A204.1 (cell line): Measurements from ENCODE around the gene ORM1.
"Not testable (repeated sequence)": the region's sequence is repeated elsewhere in the genome, so short reads cannot be mapped to it uniquely, and the experiment has no call there.

Experiments
- FAIRE-seq: peaks from 2 replicates; lab custom pipeline; 2012; peaks lifted over from hg19 to GRCh38; lab: Jason Lieb, UNC

Gene ORM1

GRCh38 chr9:114325684-114326254 is 2.9 kb downstream of the ORM1 start:
- not testable (repeated sequence) for FAIRE-seq

- no peak for FAIRE-seq
Measured at GRCh38 chr9:114327749-114328148, 4.9 kb downstream of the ORM1 start.

GRCh38 chr9:114328357-114328820 is 5.5 kb downstream of the ORM1 start:
- FAIRE-seq, result not testable (repeated sequence)

GRCh38 chr9:114328937-114329624 is 6.2 kb downstream of the ORM1 start:
- FAIRE-seq, result not testable (repeated sequence)

- not testable (repeated sequence) for FAIRE-seq
Measured at GRCh38 chr9:114329625-114330022, 6.7 kb downstream of the ORM1 start, which contains the start of gene ORM2. Gene ORM2 (plus strand): TSS chr9:114329869. CDS start chr9:114329905, 36 bp downstream.

- FAIRE-seq, result no peak
Measured at GRCh38 chr9:114330636-114331035, 7.7 kb downstream of the ORM1 start.

GRCh38 chr9:114331229-114332195 is 8.6 kb downstream of the ORM1 start:
- not testable (repeated sequence) for FAIRE-seq

- not testable (repeated sequence) for FAIRE-seq
Measured at GRCh38 chr9:114332474-114333040, 9.7 kb downstream of the ORM1 start.

GRCh38 chr9:114333718-114334117 is 10.8 kb downstream of the ORM1 start:
- not testable (repeated sequence) for FAIRE-seq

- no peak for FAIRE-seq
Measured at GRCh38 chr9:114334490-114334889, 11.6 kb downstream of the ORM1 start.

- no peak for FAIRE-seq
Measured at GRCh38 chr9:114335745-114336144, 12.8 kb downstream of the ORM1 start.

GRCh38 chr9:114336157-114336556 is 13.3 kb downstream of the ORM1 start:
- no peak for FAIRE-seq

- FAIRE-seq, result no peak
Measured at GRCh38 chr9:114336699-114337395, 13.9 kb downstream of the ORM1 start.

GRCh38 chr9:114338187-114338586 is 15.3 kb downstream of the ORM1 start:
- FAIRE-seq, result no peak

- no peak for FAIRE-seq
Measured at GRCh38 chr9:114339130-114339908, 16.4 kb downstream of the ORM1 start.

GRCh38 chr9:114341152-114341830 is 18.4 kb downstream of the ORM1 start:
- no peak for FAIRE-seq

- no peak for FAIRE-seq
Measured at GRCh38 chr9:114341991-114342390, 19.1 kb downstream of the ORM1 start.

- no peak for FAIRE-seq
Measured at GRCh38 chr9:114342755-114343440, 20.0 kb downstream of the ORM1 start.

- no peak for FAIRE-seq
Measured at GRCh38 chr9:114343471-114344187, 20.7 kb downstream of the ORM1 start.
